RKO (cell line): ENCODE data around the gene UGT1A5.
"Not testable (repeated sequence)": the region's sequence is repeated elsewhere in the genome, so short reads cannot be mapped to it uniquely, and the experiment has no call there.

Source experiments
- DNase-seq: peaks from one replicate; pipeline ENCODE4 v3.0.0-alpha.2; 2016; ENCODE audit warnings: low spot score

UGT1A5 gene

DNA sequence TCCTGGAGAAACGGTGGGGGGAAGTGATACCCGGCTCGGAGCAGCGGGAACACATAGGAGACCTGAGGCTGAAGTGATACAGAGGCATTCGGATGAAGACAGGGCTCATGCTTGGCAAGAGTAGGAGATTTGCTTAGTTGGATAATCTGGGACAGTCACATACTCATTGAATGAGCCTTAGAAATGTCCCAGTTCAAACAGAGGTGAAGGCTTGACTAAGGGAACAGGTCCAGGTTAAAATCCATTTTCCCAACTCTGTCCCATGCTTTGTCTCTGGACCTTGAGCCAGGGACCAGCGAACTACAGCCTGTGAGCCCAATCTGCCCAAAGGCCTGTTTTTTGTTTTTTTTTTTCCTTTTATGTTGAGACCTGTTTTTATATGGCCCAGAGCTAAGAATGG is 18.7 kb upstream of the UGT1A5 start:
- no peak for DNase-seq

DNA sequence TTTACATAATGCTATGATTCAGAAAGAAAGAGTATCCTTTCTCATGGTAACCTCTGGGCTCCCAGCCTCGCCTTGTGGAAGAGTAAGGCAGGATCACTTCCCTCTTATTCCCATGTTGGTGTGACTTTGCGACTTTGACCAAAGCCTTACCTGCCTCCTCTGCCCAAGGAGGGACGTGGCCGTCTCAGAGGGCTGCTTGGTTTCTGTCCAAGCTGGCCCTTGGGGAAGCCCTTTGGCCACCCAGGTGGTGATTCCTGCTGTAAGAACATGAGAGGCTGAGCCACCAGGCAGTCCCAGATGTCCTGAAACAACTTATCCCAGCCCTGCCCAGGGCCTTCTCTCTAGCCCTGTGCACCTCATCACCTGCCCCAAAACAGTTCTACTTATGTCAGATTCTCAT is 14.0 kb upstream of the UGT1A5 start:
- DNase-seq: no peak

DNA sequence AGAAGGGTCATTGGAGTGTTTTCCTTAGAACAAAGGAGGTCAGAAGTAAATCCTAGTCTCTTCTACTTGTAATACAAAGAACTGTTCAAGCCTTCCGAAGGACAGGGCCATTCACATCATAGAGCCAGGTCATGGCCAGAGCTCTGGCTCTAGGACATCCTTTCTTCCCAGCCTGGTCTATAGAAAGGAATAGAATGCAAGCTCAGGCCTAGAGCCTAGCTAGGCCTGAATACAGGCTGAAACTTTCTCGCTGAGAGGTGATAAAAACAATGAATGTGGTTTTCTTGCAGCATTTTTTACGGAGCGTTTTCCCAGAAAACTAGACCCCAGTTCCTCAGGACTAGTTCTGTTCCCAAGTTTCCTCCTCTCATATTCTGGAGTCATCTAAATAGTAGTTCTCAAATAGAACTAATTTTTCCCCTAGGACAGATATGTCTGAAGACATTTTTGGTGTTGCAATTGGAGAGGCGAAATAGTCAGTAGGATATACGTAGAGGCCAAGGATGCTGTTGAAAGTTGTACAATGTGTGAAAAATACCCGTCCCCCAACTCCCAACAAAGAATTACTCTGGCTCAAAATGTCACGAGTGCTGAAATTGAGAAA is 13.2 kb upstream of the UGT1A5 start:
- DNase-seq: no peak

DNA sequence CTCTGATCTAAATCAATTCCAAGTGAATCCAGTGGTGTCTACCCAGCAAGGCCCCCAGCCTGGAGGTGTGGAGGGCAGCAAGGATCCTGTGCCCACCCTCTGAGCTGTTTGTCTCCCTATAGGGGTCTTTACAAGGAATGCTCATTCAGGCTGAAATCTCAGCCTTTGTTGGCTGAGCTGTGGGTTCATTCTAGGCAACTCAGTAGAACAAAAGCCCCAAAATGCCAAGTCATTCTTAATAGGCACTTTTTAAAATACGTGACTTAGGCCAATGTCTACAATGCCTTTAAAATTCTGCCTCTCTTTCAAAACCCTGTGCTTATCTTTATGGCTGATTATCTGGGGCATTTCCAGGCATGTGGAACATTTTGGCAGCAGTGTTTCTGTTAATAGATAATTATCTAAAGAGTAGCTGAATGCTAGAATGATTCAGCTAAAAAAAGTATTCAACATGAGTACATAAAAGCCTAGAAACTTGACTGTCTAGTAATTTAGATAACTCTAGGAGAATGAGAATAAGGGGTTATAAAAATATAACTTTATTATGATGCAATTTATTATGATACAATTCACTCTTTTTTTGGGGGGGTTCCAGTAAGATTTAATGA is 12.6 kb upstream of the UGT1A5 start:
- DNase-seq: no peak

DNA sequence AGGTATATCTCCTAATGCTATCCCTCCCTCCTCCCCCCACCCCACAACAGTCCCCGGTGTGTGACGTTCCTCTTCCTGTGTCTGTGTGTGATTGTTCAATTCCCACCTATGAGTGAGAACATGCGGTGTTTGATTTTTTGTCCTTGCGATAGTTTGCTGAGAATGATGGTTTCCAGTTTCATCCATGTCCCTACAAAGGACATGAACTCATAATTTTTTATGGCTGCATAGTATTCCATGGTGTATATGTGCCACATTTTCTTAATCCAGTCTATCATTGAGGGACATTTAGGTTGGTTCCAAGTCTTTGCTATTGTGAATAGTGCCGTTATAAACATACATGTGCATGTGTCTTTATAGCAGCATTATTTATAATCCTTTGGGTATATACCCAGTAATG is 11.9 kb upstream of the UGT1A5 start:
- not testable (repeated sequence) for DNase-seq

DNA sequence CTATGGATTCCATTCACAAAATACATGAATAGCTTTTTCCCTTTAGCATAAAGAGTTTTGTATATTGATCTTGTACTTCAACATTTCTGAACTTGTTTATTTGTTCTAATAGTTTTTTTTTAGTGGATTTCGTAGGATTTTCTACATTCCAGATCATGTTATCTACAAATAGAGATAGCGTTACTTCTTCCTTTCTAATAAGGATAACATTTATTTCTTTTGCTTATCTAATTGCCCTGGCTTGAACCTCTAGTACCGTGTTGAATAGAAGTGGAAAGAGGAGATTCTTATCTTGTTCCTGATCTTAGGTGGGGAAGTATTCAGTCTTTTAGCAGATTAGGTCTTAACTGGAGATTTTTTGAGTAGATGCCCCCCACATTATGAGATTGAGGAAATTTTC is 10.5 kb upstream of the UGT1A5 start:
- no peak for DNase-seq

DNA sequence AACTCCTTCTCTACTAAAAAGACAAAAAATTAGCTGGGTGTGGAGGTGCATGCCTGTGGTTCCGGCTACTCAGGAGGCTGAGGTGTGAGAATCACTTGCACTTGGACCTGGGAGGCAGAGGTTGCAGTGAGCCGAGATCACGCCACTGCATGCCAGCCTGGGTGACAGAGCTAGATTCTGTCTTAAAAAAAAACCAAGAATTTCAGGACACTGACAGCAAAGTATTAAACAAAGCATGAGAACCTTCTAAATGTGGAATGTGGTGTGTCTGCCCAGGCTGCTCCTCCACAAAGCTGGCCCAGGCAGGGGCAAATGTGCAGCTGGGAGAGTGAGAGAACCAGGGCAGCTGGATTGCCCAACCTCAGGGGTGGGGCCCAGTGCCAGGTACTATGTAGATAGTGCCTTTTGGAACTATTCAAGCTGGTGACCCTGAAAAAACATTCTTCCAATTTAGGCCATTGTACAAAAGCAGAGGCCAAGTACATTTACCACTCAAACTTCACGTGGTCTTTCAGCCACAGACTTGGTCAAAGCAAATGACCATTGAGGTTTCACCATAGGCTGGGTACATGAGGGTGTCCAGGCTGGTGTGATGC is 6.7 kb upstream of the UGT1A5 start:
- DNase-seq: no peak

DNA sequence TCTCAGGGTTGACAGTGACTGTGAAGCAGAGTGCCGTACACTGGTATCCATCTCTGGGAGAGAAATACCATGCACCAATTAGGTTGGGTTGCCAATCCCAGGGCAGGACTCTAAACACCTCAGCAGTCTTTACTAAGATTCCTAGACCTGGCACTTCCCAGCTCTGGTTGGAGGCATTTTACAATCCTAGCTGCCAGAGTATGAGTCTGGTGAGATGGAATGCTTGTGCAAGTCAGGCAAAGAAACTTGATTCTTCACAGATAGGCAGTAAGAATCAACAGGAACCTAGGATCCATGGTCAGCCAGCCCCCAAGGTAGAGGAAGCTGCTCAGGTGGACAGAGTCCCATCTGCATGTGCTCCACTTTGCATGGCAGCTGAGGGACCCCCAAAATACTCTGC is 6.0 kb upstream of the UGT1A5 start:
- DNase-seq: no peak

DNA sequence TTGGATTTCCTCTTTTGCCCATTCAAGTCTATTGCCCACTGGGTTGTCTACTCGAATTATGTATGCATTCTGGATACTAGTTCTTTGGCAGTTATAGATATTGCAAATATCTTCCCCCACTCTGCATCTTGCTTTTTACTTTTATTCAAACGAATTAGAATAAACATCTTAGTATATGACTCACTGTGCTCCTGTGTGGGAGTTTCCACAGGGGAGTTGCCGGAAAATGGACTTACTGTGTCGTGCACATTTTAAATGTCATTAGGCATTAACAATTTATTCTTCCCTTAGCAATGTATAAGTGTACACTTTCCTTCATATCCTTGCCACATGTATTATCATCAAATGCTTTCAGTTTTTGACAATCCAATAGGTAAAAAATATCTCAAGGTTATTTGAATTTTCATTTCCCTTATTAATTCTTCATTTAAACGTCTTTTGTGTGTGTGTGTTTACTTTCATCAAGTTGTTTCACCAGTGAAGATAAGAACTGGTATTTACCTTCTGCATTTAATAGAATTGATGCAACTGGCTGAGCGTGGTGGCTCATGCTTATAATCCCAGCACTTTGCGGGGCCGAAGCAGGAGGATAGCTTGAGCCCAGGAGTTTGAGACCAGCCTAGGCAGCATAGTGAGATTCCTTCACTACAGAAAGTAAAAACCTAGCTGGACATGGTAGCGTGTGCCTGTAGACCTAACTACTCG is 4.6 kb upstream of the UGT1A5 start:
- DNase-seq: no peak

DNA sequence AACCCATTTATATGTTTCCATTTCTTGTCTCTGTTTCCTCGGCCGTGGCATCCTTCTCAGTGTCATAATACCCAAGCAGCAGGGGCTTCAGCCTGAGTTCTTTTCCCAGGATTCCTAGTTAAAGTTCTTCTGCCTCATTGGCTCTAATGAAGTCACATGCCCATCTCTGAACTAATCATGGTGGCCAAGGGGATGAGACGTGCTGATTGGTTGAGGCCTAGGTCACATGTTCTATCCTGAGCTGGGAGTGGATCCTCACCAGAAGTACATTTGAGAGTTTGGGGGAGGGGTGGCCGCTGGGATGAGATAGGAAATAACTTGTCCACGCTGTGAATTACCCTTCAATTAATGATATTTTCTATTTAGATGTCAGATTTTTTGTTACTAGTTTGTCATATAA is 3.8 kb upstream of the UGT1A5 start:
- no peak for DNase-seq

DNA sequence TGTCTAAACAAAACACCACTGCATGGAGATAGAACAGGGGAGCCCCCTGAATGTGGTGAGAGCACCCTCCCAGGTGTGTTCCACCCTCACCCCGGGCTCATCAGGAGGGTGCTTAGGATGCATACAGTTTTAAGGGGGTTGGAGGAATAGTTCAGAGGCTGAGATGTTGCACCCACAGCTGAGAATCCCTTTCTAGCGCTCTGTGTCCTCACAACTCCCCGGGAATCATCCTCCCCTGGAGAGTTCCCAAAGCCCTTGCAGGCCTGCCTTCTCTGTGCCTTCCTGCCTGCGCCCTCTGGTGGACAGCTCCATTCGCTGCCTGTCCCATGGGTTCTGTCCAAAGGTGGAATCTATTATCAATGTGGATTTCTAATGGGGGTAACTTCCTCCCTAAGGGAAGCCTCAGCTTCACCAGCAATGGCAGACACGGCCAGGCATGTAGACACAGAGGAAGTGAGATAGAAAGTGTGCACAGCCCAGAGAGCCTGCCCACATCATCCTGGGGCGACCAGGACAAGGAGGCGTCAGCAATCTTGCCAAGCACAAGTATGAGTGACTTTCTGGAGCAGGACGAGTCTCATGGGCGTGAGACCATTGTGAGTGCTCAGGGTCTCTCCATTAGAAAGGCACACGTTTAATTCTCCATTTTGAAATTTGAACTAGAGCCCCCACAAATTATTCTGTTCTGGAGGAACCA is 1.2 kb upstream of the UGT1A5 start:
- DNase-seq: peak; percentile 62

DNA sequence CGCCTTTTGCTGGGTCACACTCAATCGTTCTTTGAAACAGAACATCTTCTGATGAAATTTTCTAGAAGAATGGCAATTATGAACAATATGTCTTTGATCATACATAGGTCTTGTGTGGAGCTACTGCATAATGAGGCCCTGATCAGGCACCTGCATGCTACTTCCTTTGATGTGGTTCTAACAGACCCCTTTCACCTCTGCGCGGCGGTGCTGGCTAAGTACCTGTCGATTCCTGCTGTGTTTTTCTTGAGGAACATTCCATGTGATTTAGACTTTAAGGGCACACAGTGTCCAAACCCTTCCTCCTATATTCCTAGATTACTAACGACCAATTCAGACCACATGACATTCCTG is 532 bp downstream of the UGT1A5 start:
- DNase-seq: no peak

DNA sequence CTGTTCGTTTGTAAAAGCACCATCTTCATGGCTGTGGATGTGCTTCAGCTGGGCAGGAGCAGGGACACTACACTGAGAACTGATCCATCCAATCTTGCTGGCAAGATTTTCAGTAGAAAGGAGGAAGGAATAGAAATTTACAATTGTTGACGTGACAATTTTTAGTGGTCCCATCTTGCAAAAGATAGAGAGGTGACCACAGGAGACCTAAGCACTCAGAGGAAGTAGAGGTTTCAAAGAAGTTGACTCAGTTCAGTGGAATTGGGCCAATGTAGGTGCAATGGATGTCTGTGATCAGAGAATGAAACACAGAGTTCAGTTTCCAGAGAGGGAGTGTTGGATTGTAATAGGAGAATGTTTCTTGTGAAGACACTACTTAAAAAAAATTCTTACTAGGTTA is 1.4 kb downstream of the UGT1A5 start:
- DNase-seq: no peak

DNA sequence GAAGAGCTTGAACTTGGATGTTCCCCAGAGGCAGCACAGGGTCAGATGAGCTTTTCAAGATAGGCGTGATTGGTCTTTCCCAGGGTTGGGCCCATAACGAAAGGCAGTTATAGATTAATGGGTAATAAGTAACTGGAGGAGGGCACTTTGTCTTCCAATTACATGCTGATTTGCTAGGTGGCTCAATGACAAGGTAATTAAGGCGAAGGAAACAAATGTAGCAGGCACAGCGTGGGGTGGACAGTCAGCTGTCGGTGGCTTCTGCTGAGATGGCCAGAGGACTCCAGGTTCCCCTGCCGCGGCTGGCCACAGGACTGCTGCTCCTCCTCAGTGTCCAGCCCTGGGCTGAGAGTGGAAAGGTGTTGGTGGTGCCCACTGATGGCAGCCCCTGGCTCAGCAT is 5.8 kb downstream of the UGT1A5 start, which contains the start of gene UGT1A4:
TSS of gene UGT1A4 (plus strand) at position 185 of the 400 bp plus-strand sequence. CDS start at position 270, 85 bp downstream.
- DNase-seq: no peak

DNA sequence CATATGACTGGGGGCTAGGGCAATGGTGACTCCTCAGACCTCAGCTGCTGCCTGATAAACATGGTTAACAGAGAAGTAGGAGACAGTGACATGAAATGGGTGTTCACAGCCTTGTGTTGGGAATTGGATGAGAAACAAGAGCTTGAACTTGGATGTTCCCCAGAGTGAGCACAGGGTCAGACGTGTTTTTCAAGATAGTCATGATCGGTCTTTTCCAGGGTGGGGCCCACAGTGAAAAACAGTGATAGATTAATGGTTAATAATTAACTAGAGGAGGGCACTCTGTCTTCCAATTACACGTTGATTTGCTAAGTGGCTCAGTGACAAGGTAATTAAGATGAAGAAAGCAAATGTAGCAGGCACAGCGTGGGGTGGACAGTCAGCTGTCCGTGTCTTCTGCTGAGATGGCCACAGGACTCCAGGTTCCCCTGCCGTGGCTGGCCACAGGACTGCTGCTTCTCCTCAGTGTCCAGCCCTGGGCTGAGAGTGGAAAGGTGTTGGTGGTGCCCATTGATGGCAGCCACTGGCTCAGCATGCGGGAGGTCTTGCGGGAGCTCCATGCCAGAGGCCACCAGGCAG is 16.1 kb downstream of the UGT1A5 start, which contains the start of gene UGT1A3:
TSS of gene UGT1A3 (plus strand) at position 320 of the 579 bp plus-strand sequence. CDS start at position 405, 85 bp downstream.
- no peak for DNase-seq

DNA sequence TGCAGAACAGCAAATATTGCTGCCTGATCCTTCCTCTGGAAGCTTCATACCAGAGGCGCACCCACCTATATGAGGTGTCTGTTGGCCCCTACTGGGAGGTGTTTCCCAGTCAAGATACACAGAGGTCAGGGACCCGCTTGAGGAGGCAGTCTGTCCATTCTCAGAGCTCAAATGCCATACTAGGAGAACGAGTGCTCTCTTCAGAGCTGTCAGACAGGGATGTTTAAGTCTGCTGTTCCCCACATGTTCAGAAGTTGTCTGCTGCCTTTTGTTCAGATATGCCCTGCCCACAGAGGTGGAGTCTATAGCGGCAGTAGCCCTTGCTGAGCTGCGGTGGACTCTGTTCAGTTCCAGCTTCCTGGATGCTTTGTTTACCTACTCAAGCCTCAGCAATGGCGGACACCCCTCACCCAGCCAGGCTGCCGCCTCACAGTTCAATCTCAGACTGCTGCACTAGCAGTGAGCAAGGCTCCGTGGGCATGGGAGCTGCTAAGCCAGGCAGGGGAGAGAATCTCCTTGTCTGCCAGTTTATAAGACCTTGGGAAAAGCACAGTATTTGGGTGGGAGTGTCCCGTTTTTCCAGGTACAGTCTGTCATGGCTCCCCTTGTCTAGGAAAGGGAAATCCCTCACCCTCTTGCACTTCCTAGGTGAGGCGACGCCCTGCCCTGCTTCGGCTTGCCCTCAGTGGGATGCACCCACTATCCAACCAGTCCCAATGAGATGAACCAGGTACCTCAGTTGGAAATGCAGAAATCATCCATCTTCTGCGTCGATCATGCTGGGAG is 24.4 kb downstream of the UGT1A5 start:
- DNase-seq: not testable (repeated sequence)

DNA sequence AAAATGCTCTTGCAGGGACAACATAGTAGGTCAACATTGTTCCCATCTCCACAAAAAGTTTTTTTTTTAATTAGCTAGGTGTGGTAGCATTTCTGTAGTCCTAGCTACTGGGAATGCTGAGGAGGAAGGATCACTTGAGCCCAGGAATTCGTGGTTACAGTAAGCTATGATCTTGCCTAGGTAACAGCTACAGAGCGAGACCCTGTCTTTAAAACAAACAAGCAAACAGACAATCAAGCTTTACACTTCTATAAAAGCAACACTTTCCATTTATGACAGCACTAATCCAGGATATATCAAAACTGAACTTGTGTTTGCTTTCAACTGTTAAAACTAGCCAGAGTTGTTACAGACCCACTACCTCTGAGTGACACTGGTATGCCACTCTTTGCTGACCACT is 28.2 kb downstream of the UGT1A5 start:
- no peak for DNase-seq

DNA sequence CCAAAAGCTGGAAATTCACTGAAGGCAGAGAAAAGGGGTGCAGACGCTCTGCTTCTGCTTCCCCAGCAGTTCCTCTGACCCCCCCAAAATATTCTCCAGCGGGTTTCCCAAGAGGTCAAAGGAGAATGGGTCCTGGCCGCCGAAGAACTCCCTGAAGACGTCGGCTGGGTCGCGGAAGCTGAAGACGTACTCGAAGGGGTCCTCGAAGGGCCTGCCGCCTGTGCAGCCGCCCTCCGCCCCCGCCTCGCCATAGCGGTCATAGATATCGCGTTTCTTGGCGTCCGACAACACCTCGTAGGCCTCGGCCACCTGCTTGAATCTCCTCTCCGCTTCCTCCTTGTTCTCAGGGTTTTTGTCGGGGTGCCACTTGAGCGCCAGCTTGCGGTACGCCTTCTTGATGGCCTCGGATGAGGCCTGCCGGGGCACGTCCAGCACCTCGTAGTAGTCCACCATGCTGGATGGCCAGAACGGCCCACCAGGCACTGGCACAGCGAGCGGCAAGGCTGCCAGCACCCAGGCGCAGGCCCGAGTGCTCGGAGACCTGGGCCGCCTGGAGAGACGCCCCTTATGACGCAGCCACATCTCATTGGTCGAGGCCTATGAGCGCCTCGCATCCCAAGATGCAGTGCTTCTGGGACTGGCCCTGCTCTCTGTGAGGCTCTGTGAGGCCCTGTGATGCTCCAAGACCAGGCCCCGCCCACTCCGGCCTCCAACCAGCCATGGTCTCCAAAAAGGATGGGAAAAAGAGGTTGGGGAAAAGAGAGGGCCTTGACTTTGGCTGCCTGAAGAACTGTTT is 31.0 kb downstream of the UGT1A5 start:
- no peak for DNase-seq

DNA sequence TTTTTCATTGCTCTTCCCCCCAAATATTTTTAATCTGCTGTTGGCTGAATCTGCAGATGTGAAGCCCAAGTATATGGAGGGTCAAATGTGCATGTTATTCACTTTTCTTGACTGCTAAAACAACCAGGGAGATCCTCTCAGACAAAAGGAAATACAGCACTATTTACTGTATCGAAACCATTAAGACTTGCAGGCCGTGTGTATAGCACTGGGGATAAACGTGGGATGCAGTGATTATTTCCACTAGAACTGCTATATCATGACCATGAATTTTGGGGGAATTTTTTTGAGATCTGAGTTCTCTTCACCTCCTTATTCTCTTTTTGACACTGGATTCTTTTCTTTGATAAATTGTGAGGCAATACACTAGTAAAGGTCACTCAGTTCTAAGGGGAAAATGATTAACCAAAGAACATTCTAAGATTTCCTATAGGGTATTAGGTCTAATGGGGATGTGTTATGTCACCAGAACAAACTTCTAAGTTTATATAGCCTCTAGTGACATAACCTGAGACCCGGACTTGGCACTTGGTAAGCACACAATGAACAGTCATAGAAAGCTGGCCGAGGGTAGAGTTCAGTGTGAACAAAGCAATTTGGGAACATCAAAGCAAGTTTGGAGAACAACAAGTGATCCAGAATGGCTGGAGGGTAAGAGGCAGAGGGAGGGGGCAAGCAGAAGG is 32.5 kb downstream of the UGT1A5 start:
- no peak for DNase-seq

DNA sequence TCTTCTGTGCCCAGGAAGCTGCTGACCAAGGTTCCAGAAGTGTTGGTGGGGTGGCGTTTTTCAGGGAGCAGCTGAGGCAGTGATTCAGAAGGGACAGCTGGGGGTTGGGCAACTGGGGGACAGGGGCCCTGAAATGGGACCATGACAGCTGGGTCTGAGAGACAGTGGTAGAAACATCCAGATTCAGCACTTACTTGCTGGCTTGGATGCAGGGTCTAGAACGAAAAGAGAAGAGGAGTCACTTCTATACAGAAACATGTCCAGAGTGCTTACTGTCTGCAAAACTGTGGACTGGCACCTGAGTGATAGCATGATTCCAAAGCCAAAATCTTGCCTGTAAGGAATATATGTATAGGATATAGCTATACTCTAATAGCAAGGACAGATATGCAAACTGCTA is 33.1 kb downstream of the UGT1A5 start:
- DNase-seq: not testable (repeated sequence)
